ENCODE results near the gene ZEB1.

DNA sequence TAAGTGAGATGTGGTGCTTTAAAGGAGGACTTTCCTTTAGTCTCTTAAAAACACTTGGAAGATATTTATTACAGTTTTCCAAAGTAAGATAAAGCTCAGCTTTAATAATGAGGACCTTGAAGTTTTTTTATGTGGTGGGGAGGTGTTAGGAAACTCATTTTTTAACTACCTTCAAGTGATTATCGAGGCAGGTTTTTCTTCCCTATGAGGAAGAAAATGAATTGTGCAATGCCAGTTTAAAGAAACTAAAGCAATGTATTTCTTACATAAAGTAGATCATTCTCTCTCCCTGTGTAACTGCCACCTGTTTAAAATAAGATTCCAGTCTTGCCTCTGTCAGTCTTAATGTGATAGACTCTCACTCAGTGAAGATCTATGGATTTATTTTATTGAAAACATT is 27.9 kb downstream of the ZEB1 start:
- TF ChIP-seq, protein P1, sequence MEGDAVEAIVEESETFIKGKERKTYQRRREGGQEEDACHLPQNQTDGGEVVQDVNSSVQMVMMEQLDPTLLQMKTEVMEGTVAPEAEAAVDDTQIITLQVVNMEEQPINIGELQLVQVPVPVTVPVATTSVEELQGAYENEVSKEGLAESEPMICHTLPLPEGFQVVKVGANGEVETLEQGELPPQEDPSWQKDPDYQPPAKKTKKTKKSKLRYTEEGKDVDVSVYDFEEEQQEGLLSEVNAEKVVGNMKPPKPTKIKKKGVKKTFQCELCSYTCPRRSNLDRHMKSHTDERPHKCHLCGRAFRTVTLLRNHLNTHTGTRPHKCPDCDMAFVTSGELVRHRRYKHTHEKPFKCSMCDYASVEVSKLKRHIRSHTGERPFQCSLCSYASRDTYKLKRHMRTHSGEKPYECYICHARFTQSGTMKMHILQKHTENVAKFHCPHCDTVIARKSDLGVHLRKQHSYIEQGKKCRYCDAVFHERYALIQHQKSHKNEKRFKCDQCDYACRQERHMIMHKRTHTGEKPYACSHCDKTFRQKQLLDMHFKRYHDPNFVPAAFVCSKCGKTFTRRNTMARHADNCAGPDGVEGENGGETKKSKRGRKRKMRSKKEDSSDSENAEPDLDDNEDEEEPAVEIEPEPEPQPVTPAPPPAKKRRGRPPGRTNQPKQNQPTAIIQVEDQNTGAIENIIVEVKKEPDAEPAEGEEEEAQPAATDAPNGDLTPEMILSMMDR (CRISPR knock-in tag; IDR thresholded peaks at IDR 0.05) = no peak
- TF ChIP-seq, protein P2, sequence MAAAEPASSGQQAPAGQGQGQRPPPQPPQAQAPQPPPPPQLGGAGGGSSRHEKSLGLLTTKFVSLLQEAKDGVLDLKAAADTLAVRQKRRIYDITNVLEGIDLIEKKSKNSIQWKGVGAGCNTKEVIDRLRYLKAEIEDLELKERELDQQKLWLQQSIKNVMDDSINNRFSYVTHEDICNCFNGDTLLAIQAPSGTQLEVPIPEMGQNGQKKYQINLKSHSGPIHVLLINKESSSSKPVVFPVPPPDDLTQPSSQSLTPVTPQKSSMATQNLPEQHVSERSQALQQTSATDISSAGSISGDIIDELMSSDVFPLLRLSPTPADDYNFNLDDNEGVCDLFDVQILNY (CRISPR knock-in tag; conservative IDR thresholded peaks at IDR 0.05) = no peak
- no peak for TF ChIP-seq NR3C1 (CRISPR knock-in tag; IDR thresholded peaks at IDR 0.05)
- no peak for TF ChIP-seq GABPA (IDR thresholded peaks at IDR 0.05; ENCODE audit: low read depth, low read length)
- no peak for TF ChIP-seq GABPA (CRISPR knock-in tag; IDR thresholded peaks at IDR 0.05; ENCODE audit: low read depth)
- TF ChIP-seq ZNF674 (CRISPR knock-in tag; IDR thresholded peaks at IDR 0.05; ENCODE audit: low read depth) = no peak
- no peak for TF ChIP-seq U2AF2 (IDR thresholded peaks at IDR 0.05; ENCODE audit: low read depth, low read length)
- no peak for TF ChIP-seq EZH2 (conservative IDR thresholded peaks at IDR 0.05; ENCODE audit: low read depth, low read length)
- TF ChIP-seq THRA (CRISPR knock-in tag; IDR thresholded peaks at IDR 0.05; ENCODE audit: borderline replicate concordance) = no peak
- TF ChIP-seq CEBPZ (IDR thresholded peaks at IDR 0.05; ENCODE audit: low read length) = no peak
- no peak for TF ChIP-seq ZHX1 (CRISPR knock-in tag; IDR thresholded peaks at IDR 0.05; ENCODE audit: low read depth)
- TF ChIP-seq, protein P3, sequence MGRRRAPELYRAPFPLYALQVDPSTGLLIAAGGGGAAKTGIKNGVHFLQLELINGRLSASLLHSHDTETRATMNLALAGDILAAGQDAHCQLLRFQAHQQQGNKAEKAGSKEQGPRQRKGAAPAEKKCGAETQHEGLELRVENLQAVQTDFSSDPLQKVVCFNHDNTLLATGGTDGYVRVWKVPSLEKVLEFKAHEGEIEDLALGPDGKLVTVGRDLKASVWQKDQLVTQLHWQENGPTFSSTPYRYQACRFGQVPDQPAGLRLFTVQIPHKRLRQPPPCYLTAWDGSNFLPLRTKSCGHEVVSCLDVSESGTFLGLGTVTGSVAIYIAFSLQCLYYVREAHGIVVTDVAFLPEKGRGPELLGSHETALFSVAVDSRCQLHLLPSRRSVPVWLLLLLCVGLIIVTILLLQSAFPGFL (CRISPR knock-in tag; IDR thresholded peaks at IDR 0.05) = no peak
- TF ChIP-seq CENPT (CRISPR knock-in tag; IDR thresholded peaks at IDR 0.05; ENCODE audit: low read depth) = no peak
